HCT116 (cell line): Measurements from ENCODE around the gene ERC1. TPM values are rescaled to one million over a fixed set of nuclear protein-coding genes. Genes with fewer than 3 reads are reported as not detected.

Source experiments
- ATAC-seq: fragments of 200-7000 bp; cut with Tn5 transposase; 2 replicates; pipeline ENCODE4 v1.9.1; 2020; ENCODE audit warnings: mild to moderate bottlenecking, moderate library complexity
- BruUV-seq: library from RNA; stranded (reverse); fragments of 400-500 nt; replicated peaks from 2 replicates; lab custom pipeline; 2021; lab: Mats Ljungman, UMichigan
- CTCF ChIA-PET: fragments of 300-600 bp; sonication (Branson Sonifier 250); formaldehyde crosslinking; loops from one replicate; lab custom pipeline; 2021; ENCODE audit warnings: antibody characterized with exemption; lab: Charles Lee
- POLR2A ChIA-PET: fragments of 300-600, 350-600 bp; sonication (Branson Sonifier 250); formaldehyde crosslinking; loops from one replicate; lab custom pipeline; 2021; ENCODE audit warnings: antibody characterized with exemption; lab: Charles Lee
- RAD21 ChIA-PET, 2 experiments: fragments of 300-600 bp; sonication (Branson Sonifier 250); formaldehyde crosslinking; loops; one replicate each; lab custom pipeline; 2023; ENCODE audit warnings: low total read pairs in 2 of 2; ENCODE audit not compliant: uncharacterized antibody in 2 of 2, unreplicated experiment in 2 of 2, low non-redundant PET in 1 of 2; lab: Charles Lee
- DNase-seq: peaks from one replicate; pipeline ENCODE4 v3.0.0-alpha.2; 2010; ENCODE audit warnings: low read depth, low spot score
- H2AFZ ChIP-seq: fragments of 200-600 bp; shearing (Covaris generic), sonication (generic); 2 replicates; pipeline ENCODE4 v1.6.1; 2017; ENCODE audit warnings: low read depth, mixed run types, mixed read lengths, antibody characterized with exemption, low read length; ENCODE audit not compliant: poor library complexity, severe bottlenecking
- H3K27ac ChIP-seq: 2 replicates; pipeline ENCODE4 v1.5.1; 2012; ENCODE audit warnings: low read depth, low read length
- H3K27me3 ChIP-seq: fragments of 200-600 bp; sonication (generic); 2 replicates; pipeline ENCODE4 v1.6.1; 2016; ENCODE audit warnings: mixed run types, low read length, mixed read lengths; ENCODE audit not compliant: insufficient read depth
- H3K36me3 ChIP-seq, 2 experiments: fragments of 200-500 bp in 1 of 2; fragments of 200-600 bp in 1 of 2; sonication (Bioruptor generic) in 1 of 2; sonication (generic) in 1 of 2; 2 replicates each; pipeline versions ENCODE4 v1.5.1 to v1.6.1; 2014 to 2016; ENCODE audit warnings: low read length in 2 of 2, inconsistent platforms in 1 of 2, mixed read lengths in 1 of 2, mixed run types in 1 of 2; ENCODE audit not compliant: insufficient read depth in 2 of 2, control insufficient read depth in 1 of 2
- H3K4me1 ChIP-seq, 2 experiments: fragments of 200-600 bp in 1 of 2; sonication (generic) in 1 of 2; 2 replicates each; pipeline versions ENCODE4 v1.5.1 to v1.6.1; 2012 to 2017; ENCODE audit warnings: low read length in 2 of 2, inconsistent platforms in 1 of 2, mild to moderate bottlenecking in 1 of 2, mixed read lengths in 1 of 2, mixed run types in 1 of 2, moderate library complexity in 1 of 2; ENCODE audit not compliant: insufficient read depth in 2 of 2, control insufficient read depth in 1 of 2
- H3K4me2 ChIP-seq: fragments of 200-600 bp; sonication (generic); 2 replicates; pipeline ENCODE4 v1.6.1; 2017; ENCODE audit warnings: mixed run types, low read length, mixed read lengths
- H3K4me3 ChIP-seq, 2 experiments: fragments of 200-600 bp in 1 of 2; sonication (generic) in 1 of 2; replicated peaks in 1 of 2; 2 replicates each; pipeline ENCODE4 v1.5.1; 2011 to 2016; ENCODE audit warnings: low read length in 2 of 2, control low read depth in 1 of 2, low read depth in 1 of 2, mild to moderate bottlenecking in 1 of 2, mixed read lengths in 1 of 2, mixed run types in 1 of 2
- H3K79me2 ChIP-seq: fragments of 200-600 bp; sonication (generic); 2 replicates; pipeline ENCODE4 v1.6.1; 2017; ENCODE audit warnings: mild to moderate bottlenecking, mixed run types, low read length, moderate library complexity, mixed read lengths; ENCODE audit not compliant: insufficient read depth
- H3K9ac ChIP-seq: fragments of 200-600 bp; sonication (generic); 2 replicates; pipeline ENCODE4 v1.6.1; 2016; ENCODE audit warnings: low read length, mixed read lengths
- H3K9me2 ChIP-seq: fragments of 200-600 bp; sonication (generic), shearing (Covaris generic); 2 replicates; pipeline ENCODE4 v1.6.1; 2017; ENCODE audit warnings: mixed run types, mild to moderate bottlenecking, moderate library complexity; ENCODE audit not compliant: insufficient read depth
- H3K9me3 ChIP-seq, 2 experiments: fragments of 200-500 bp in 1 of 2; fragments of 200-600 bp in 1 of 2; sonication (Bioruptor generic) in 1 of 2; sonication (generic) in 1 of 2; 2 replicates each; pipeline ENCODE4 v1.6.1; 2014 to 2017; ENCODE audit warnings: low read length in 2 of 2, mixed read lengths in 2 of 2, inconsistent platforms in 1 of 2, low read depth in 1 of 2, mild to moderate bottlenecking in 1 of 2, mixed run types in 1 of 2, moderate library complexity in 1 of 2; ENCODE audit not compliant: control insufficient read depth in 1 of 2, insufficient read depth in 1 of 2
- H4K20me1 ChIP-seq: fragments of 200-600 bp; sonication (generic), shearing (Covaris generic); 2 replicates; pipeline ENCODE4 v1.6.1; 2017; ENCODE audit warnings: mixed run types, mild to moderate bottlenecking, moderate library complexity; ENCODE audit not compliant: insufficient read depth
- ATF3 ChIP-seq: IDR thresholded peaks from 2 replicates; pipeline ENCODE4 v1.6.1; 2012
- CBX3 ChIP-seq: IDR thresholded peaks from 2 replicates; pipeline ENCODE4 v1.6.1; 2012; ENCODE audit warnings: low read depth
- CEBPB ChIP-seq: IDR thresholded peaks from 2 replicates; pipeline ENCODE4 v1.6.1; 2012; ENCODE audit warnings: low read depth
- CTCF ChIP-seq, 3 experiments: fragments of 200-600 bp in 1 of 3; sonication (generic) in 1 of 3; IDR thresholded peaks in 2 of 3; conservative IDR thresholded peaks in 1 of 3; 2 replicates each; pipeline ENCODE4 v1.5.1; 2012 to 2017; ENCODE audit warnings: low read depth in 2 of 3, low read length in 2 of 3, antibody characterized with exemption in 1 of 3, borderline replicate concordance in 1 of 3, control low read depth in 1 of 3, mild to moderate bottlenecking in 1 of 3, mixed read lengths in 1 of 3, mixed run types in 1 of 3, moderate library complexity in 1 of 3; ENCODE audit not compliant: insufficient read depth in 1 of 3
- EGR1 ChIP-seq: IDR thresholded peaks from 2 replicates; pipeline ENCODE4 v1.6.1; 2012; ENCODE audit warnings: low read depth
- EZH2 ChIP-seq: fragments of 200-600 bp; sonication (generic); IDR thresholded peaks from 2 replicates; pipeline ENCODE4 v1.6.1; 2017; ENCODE audit warnings: antibody characterized with exemption, mixed run types
- FOSL1 ChIP-seq: IDR thresholded peaks from 2 replicates; pipeline ENCODE4 v1.6.1; 2012; ENCODE audit warnings: low read depth
- JUND ChIP-seq: IDR thresholded peaks from 2 replicates; pipeline ENCODE4 v1.6.1; 2012
- MAX ChIP-seq: IDR thresholded peaks from 2 replicates; pipeline ENCODE4 v1.6.1; 2012
- POLR2A ChIP-seq: IDR thresholded peaks from 2 replicates; pipeline ENCODE4 v1.7.0; 2011; ENCODE audit warnings: borderline replicate concordance; ENCODE audit not compliant: insufficient read depth, insufficient read length; ENCODE audit errors: extremely low read depth
- POLR2AphosphoS5 ChIP-seq: IDR thresholded peaks from 2 replicates; pipeline ENCODE4 v1.6.1; 2011; ENCODE audit warnings: mild to moderate bottlenecking, low read depth, low read length, moderate library complexity
- RAD21 ChIP-seq: IDR thresholded peaks from 2 replicates; pipeline ENCODE4 v1.6.1; 2012; ENCODE audit warnings: low read depth, mild to moderate bottlenecking
- REST ChIP-seq: IDR thresholded peaks from 2 replicates; pipeline ENCODE4 v1.6.1; 2012; ENCODE audit warnings: low read depth
- SIN3A ChIP-seq: IDR thresholded peaks from 2 replicates; pipeline ENCODE4 v1.6.1; 2012; ENCODE audit warnings: low read depth
- SP1 ChIP-seq: IDR thresholded peaks from 2 replicates; pipeline ENCODE4 v1.6.1; 2012; ENCODE audit warnings: low read depth
- SRF ChIP-seq: IDR thresholded peaks from 2 replicates; pipeline ENCODE4 v1.6.1; 2012; ENCODE audit warnings: low read depth
- TCF7L2 ChIP-seq: IDR thresholded peaks from 2 replicates; pipeline ENCODE4 v1.7.0; 2011; ENCODE audit warnings: borderline replicate concordance, inconsistent platforms; ENCODE audit not compliant: insufficient read depth, insufficient read length; ENCODE audit errors: extremely low read depth
- YY1 ChIP-seq: IDR thresholded peaks from 2 replicates; pipeline ENCODE4 v1.6.1; 2011; ENCODE audit warnings: low read length, low read depth, moderate library complexity, mild to moderate bottlenecking; ENCODE audit not compliant: insufficient replicate concordance; ENCODE audit errors: extremely low read depth
- ZBTB33 ChIP-seq: IDR thresholded peaks from 2 replicates; pipeline ENCODE4 v1.6.1; 2011; ENCODE audit warnings: mild to moderate bottlenecking, low read length, moderate library complexity; ENCODE audit not compliant: insufficient replicate concordance; ENCODE audit errors: extremely low read depth
- ZNF274 ChIP-seq: fragments of 200-500 bp; sonication (Bioruptor generic); IDR thresholded peaks from 2 replicates; pipeline ENCODE4 v1.6.1; 2014; ENCODE audit warnings: mild to moderate bottlenecking, low read depth, low read length, inconsistent platforms
- intact Hi-C: fragments of 100-400 bp; cut with micrococcal nuclease; formaldehyde crosslinking; loops from 2 replicates; pipeline ENCODE4 v1.10.0; 2022
- total RNA-seq: library from RNA; stranded (reverse); gene quantifications from one replicate; pipeline ENCODE4 v1.2.1, GENCODE V29; 2021; ENCODE audit not compliant: unreplicated experiment

ERC1 gene
- total RNA-seq, 1 experiment from 2014 or later = 41.9 TPM

- DNase-seq (no peak), ATAC-seq (no peak)
- H3K9me2 ChIP-seq = no peaks in the 10 kb centered on the region
- BruUV-seq = no TSS peak
- H3K9me3 ChIP-seq = no peaks in the 10 kb centered on the region; a peak in 1 of 4 replicates
- no peaks in the 10 kb centered on the region for H3K36me3 ChIP-seq
- H3K4me3 ChIP-seq = no peak overlapping the region
- TF ChIP-seq POLR2A (no peak), SP1 (no peak), REST (no peak), CTCF (IDR thresholded peaks at IDR 0.05 in 2 of 3, conservative IDR thresholded peaks at IDR 0.05 in 1 of 3; ENCODE audit: borderline replicate concordance in 1 of 3, insufficient read depth in 1 of 3, low read depth in 2 of 3, low read length in 2 of 3) (no peak), SIN3A (no peak), SRF (no peak), TCF7L2 (no peak), EGR1 (no peak), CEBPB (no peak), MAX (no peak), ZNF274 (no peak), EZH2 (no peak), YY1 (no peak), ATF3 (no peak), FOSL1 (no peak), RAD21 (no peak), ZBTB33 (no peak), POLR2AphosphoS5 (no peak), JUND (no peak), CBX3 (no peak)
- no peaks in the 10 kb centered on the region for H3K27me3 ChIP-seq
- H3K4me2 ChIP-seq = no peak overlapping the region
- intact Hi-C loops = no loop called here
- H4K20me1 ChIP-seq = no peaks in the 10 kb centered on the region
- no peaks in the 10 kb centered on the region for H3K79me2 ChIP-seq
- no peak overlapping the region for H3K9ac ChIP-seq
- H3K4me1 ChIP-seq = no peaks in the 10 kb centered on the region
- no peak overlapping the region for H3K27ac ChIP-seq
- H2AFZ ChIP-seq = no peak overlapping the region
- RAD21 ChIA-PET = no interaction called here
- CTCF ChIA-PET = no interaction called here
- POLR2A ChIA-PET = no interaction called here
Observed at GRCh38 chr12:1302201-1302870, 311.3 kb downstream of the ERC1 start.
